Mesothelial cell of epicardium (in vitro differentiated cells): Measurements from ENCODE around the gene ACTL10. TPM values are rescaled to one million over a fixed set of nuclear protein-coding genes. Genes with fewer than 3 reads are reported as not detected.

Experiments used
- DNase-seq, 2 experiments: peaks; one replicate each; pipeline ENCODE4 v3.0.0; 2021; ENCODE audit warnings: low spot score in 2 of 2; ENCODE audit not compliant: unreplicated experiment in 2 of 2
- H3K27ac Mint-ChIP-seq: 2 replicates; pipeline ENCODE4 v1.8.0; 2021; ENCODE audit warnings: mixed read lengths
- H3K27me3 Mint-ChIP-seq: 2 replicates; pipeline ENCODE4 v1.8.0; 2021; ENCODE audit warnings: low read depth, mixed read lengths
- H3K36me3 Mint-ChIP-seq: 2 replicates; pipeline ENCODE4 v1.8.0; 2021; ENCODE audit warnings: mixed read lengths
- H3K4me1 Mint-ChIP-seq: 2 replicates; pipeline ENCODE4 v1.8.0; 2021; ENCODE audit warnings: mixed read lengths
- H3K4me3 Mint-ChIP-seq: 2 replicates; pipeline ENCODE4 v1.8.0; 2021; ENCODE audit warnings: mild to moderate bottlenecking, moderate library complexity, mixed read lengths
- H3K9me3 Mint-ChIP-seq: 2 replicates; pipeline ENCODE4 v1.8.0; 2021; ENCODE audit warnings: mixed read lengths
- CTCF ChIP-seq: fragments of 200-600 bp; sonication (generic); IDR thresholded peaks from one replicate; pipeline ENCODE4 v1.5.0; 2021; ENCODE audit warnings: antibody characterized with exemption; ENCODE audit not compliant: unreplicated experiment
- total RNA-seq: library from RNA; stranded (reverse); gene quantifications from 3 replicates; pipeline ENCODE4 v1.2.1, GENCODE V29; 2021

Gene ACTL10
- total RNA-seq, 1 donor from 2014 or later: 0.63 TPM

DNA sequence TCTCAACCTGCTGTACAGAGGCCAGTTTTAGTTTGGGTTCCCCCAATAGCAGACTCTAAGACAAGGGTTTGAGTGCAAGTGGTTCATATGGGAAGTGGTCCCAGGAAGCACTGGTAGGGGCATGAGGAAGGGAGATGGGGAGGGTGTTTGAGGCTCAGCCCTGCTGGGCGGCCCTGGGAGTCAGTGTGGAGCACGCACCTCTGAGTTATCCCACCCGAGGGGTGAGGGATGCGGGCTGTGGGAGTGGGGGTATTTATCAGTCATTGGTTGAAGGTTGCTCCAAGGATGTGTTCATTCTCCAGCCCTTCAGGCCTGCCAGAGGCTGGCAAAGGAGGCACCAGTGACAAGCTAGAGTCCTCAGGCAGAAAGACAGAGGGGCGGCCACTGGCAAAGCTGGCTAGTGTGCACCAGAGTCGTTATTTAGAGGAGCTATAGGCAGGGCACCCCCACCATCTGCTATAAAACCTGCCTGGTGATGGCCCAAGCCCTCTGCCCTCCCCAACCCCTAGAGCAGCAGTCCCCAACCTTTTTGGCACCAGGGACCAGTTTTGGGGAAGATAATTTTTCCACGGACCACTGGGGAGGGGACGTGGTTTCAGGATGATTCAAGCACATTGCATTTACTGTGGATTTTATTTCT is 36.9 kb downstream of the ACTL10 start:
- H3K9me3 Mint-ChIP-seq: no peaks in the 10 kb centered on the region
- TF ChIP-seq CTCF: no peak
- H3K4me1 Mint-ChIP-seq: no peaks in the 10 kb centered on the region
- H3K4me3 Mint-ChIP-seq: no peak overlapping the region
- no peak overlapping the region for H3K27ac Mint-ChIP-seq
- no peak for DNase-seq
- peaks cover 4% of the 10 kb centered on the region for H3K36me3 Mint-ChIP-seq
- H3K27me3 Mint-ChIP-seq: no peaks in the 10 kb centered on the region

DNA sequence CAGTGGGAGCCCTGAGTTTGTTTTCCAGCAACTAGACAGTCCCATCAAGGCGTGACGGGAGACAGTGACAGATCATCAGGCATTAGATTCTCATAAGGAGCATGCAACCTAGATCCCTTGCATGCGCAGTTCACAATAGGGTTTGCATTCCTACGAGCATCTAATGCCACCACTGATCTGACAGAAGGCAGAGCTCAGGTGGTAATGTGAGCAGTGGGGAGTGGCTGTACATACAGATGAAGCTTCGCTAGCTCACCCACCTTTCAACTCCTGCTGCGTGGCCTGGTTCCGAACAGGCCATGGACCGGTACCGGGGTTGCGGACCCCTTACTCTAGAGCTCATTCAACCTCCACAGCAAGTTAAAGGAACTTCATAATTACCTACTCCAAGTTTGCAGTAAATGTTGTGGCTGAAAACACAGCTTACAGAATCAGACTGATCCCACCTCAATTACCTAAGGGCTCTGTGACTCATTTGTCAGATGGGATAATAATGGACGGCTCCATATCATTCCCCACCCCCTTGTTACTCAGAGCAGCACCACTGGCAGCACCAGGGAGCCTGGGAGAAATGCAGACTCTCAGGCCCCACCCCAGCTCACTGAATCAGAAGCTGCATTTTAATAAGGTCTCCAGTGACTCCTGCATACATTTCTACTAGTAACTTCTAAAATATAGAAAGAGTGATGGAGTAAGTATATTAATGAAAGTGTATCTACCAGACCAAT is 37.6 kb downstream of the ACTL10 start:
- no peak for TF ChIP-seq CTCF
- Mint-ChIP-seq H3K4me3 (no peak overlapping the region), H3K4me1 (no peaks in the 10 kb centered on the region), H3K9me3 (no peaks in the 10 kb centered on the region), H3K36me3 (peaks cover 4% of the 10 kb centered on the region), H3K27ac (no peak overlapping the region), H3K27me3 (no peaks in the 10 kb centered on the region)
- no peak for DNase-seq

DNA sequence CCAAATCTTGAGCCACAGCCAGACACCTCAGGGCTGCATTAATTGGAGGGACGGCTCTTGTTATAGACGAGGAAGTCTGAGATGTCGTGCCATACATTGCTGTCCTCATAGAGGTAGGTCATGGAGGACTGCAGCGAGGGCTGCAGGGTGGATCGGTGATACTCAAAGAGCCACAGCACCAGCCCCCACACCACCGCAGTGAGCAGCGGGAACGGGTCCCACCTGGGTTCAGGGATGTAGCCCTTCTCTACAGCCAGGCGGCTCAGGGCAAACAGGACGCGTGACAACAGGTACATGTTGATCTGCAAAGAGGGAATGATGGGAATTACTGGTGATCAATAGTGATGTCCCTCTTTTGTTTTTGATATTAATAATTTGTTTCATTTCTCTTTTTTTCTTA is 40.9 kb downstream of the ACTL10 start:
- no peak overlapping the region for H3K4me3 Mint-ChIP-seq
- TF ChIP-seq CTCF: no peak
- DNase-seq: no peak
- no peak overlapping the region for H3K27ac Mint-ChIP-seq
- H3K27me3 Mint-ChIP-seq: no peaks in the 10 kb centered on the region
- no peaks in the 10 kb centered on the region for H3K9me3 Mint-ChIP-seq
- H3K4me1 Mint-ChIP-seq: no peaks in the 10 kb centered on the region
- H3K36me3 Mint-ChIP-seq: no peaks in the 10 kb centered on the region

DNA sequence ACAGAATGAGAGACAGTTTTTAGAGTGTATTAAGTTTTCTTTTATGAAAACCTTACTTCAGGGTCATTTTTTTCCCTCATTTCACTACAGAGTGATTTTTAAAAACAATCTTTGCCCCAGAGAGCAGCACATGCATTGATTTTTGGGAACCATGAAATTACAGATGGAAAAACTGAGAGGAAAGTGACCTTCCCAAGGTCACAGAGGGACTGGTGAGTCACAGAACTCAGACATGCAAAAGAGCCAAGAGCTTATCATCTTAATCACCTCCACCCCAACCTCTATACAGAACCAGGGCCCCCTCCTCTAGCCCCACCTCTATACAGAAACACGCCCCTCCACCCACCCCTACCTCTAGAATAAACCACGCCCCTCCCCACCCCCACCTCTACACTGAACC is 42.7 kb downstream of the ACTL10 start:
- Mint-ChIP-seq H3K36me3 (no peaks in the 10 kb centered on the region), H3K27ac (no peak overlapping the region), H3K27me3 (no peaks in the 10 kb centered on the region), H3K9me3 (no peaks in the 10 kb centered on the region), H3K4me3 (no peak overlapping the region), H3K4me1 (no peaks in the 10 kb centered on the region)
- no peak for TF ChIP-seq CTCF
- no peak for DNase-seq

- DNase-seq: no peak
- no peak overlapping the region for H3K27ac Mint-ChIP-seq
- no peak for TF ChIP-seq CTCF
These were observed 43.3 kb downstream of the ACTL10 start for GRCh38 chr20:33709905-33710541.

More at GRCh38 chr20:33709905-33710541, 43.3 kb downstream of the ACTL10 start:
- Mint-ChIP-seq H3K4me3 (no peak overlapping the region), H3K9me3 (no peaks in the 10 kb centered on the region), H3K36me3 (no peaks in the 10 kb centered on the region), H3K4me1 (no peaks in the 10 kb centered on the region), H3K27me3 (no peaks in the 10 kb centered on the region)
